K562 (cell line): ENCODE measurements around the gene BCL3.

Experiments
- CTCF ChIP-seq, 3 experiments: IDR thresholded peaks in 2 of 3; conservative IDR thresholded peaks in 1 of 3; 2 replicates each; pipeline ENCODE4 v1.5.1; 2011 to 2012; ENCODE audit warnings: low read length in 3 of 3, mild to moderate bottlenecking in 3 of 3, control low read depth in 2 of 3, improper control_type of control experiment in 1 of 3, inconsistent platforms in 1 of 3, low read depth in 1 of 3, mixed read lengths in 1 of 3, moderate library complexity in 1 of 3; ENCODE audit not compliant: insufficient read depth in 2 of 3
- DIDO1 ChIP-seq: fragments of 450-650 bp; IDR thresholded peaks from 2 replicates; pipeline ENCODE4 v1.6.1; 2016; ENCODE audit warnings: low read depth, missing biosample characterization, missing genetic modification characterization
- EHMT2 ChIP-seq: fragments of 450-650 bp; IDR thresholded peaks from 2 replicates; pipeline ENCODE4 v1.6.1; 2018; ENCODE audit warnings: antibody characterized with exemption
- KDM5B ChIP-seq: fragments of 200-600 bp; sonication (generic); IDR thresholded peaks from 2 replicates; pipeline ENCODE4 v1.6.1; 2012; ENCODE audit warnings: low read depth, mild to moderate bottlenecking, moderate library complexity, low read length, control low read depth, inconsistent platforms; ENCODE audit not compliant: insufficient replicate concordance
- MTA2 ChIP-seq: fragments of 450-650 bp; IDR thresholded peaks from 2 replicates; pipeline ENCODE4 v1.6.1; 2016; ENCODE audit warnings: low read depth
- RAD51 ChIP-seq: fragments of 450-650 bp; IDR thresholded peaks from 2 replicates; pipeline ENCODE4 v1.7.1; 2016; ENCODE audit warnings: low read depth, mild to moderate bottlenecking, borderline replicate concordance
- SMC3 ChIP-seq: conservative IDR thresholded peaks from 2 replicates; pipeline ENCODE4 v1.6.1; 2011; ENCODE audit warnings: low read depth, low read length, improper control_type of control experiment; ENCODE audit not compliant: insufficient read depth
- TEAD4 ChIP-seq, 2 experiments: sonication (generic) in 1 of 2; formaldehyde crosslinking in 1 of 2; IDR thresholded peaks; 2 replicates each; pipeline versions ENCODE4 v1.6.1 to v1.8.0; 2012 to 2022; ENCODE audit warnings: borderline replicate concordance in 1 of 2, inconsistent platforms in 1 of 2, low read length in 1 of 2, mild to moderate bottlenecking in 1 of 2, missing genetic modification reagents in 1 of 2
- YY1 ChIP-seq, 3 experiments: IDR thresholded peaks; 2 replicates each; pipeline ENCODE4 v1.6.1; 2011; ENCODE audit warnings: low read length in 2 of 3, mild to moderate bottlenecking in 2 of 3, moderate library complexity in 2 of 3, borderline replicate concordance in 1 of 3, control low read depth in 1 of 3, low read depth in 1 of 3; ENCODE audit not compliant: insufficient read depth in 3 of 3, insufficient replicate concordance in 2 of 3, control insufficient read depth in 1 of 3, insufficient read length in 1 of 3; ENCODE audit errors: extremely low read depth in 1 of 3
- ZKSCAN8 ChIP-seq: fragments of 200-800 bp; sonication (Bioruptor generic); IDR thresholded peaks from 2 replicates; pipeline ENCODE4 v1.6.1; 2016; ENCODE audit warnings: missing genetic modification characterization, missing compliant biosample characterization
- ZNF274 ChIP-seq: IDR thresholded peaks from 2 replicates; pipeline ENCODE4 v1.6.1; 2011; ENCODE audit warnings: low read depth, mild to moderate bottlenecking, low read length, moderate library complexity, borderline replicate concordance

- TF ChIP-seq ZKSCAN8 (CRISPR knock-in tag) = no peak
- TF ChIP-seq MTA2 = no peak
- TF ChIP-seq SMC3 = no peak
- TF ChIP-seq YY1 (IDR thresholded peaks at IDR 0.05; ENCODE audit: borderline replicate concordance in 1 of 3, control insufficient read depth in 1 of 3, extremely low read depth in 1 of 3, insufficient read depth in 3 of 3, insufficient read length in 1 of 3, insufficient replicate concordance in 2 of 3, low read depth in 1 of 3, low read length in 2 of 3) = no peak
- TF ChIP-seq DIDO1 (tag) = no peak
- no peak for TF ChIP-seq ZNF274
- no peak for TF ChIP-seq EHMT2
- TF ChIP-seq CTCF (IDR thresholded peaks at IDR 0.05 in 2 of 3, conservative IDR thresholded peaks at IDR 0.05 in 1 of 3; ENCODE audit: insufficient read depth in 2 of 3, low read depth in 1 of 3, low read length in 3 of 3) = 0 out of 6 replicates have a peak, but pooled peaks of 1 of the 3 experiments have one; percentile 27
- no peak for TF ChIP-seq RAD51
- TF ChIP-seq TEAD4 (IDR thresholded peaks at IDR 0.05; ENCODE audit: low read length) = no peak
- TF ChIP-seq TEAD4 (CRISPR knock-in tag; IDR thresholded peaks at IDR 0.05; ENCODE audit: borderline replicate concordance) = no peak
- no peak for TF ChIP-seq KDM5B
These were observed 8.1 kb upstream of the BCL3 start for GRCh38 chr19:44740351-44740824.
